Endothelial cell of umbilical vein (primary cell): ENCODE results near the gene SERTAD4. TPM values are rescaled to one million over a fixed set of nuclear protein-coding genes. Genes with fewer than 3 reads are reported as not detected.

Source experiments
- BruUV-seq: library from RNA; stranded (reverse); fragments of 400-500 nt; replicated peaks from 2 replicates; lab custom pipeline; 2021; lab: Mats Ljungman, UMichigan
- CTCF ChIA-PET: fragments of 300-600, 350-600 bp; sonication (Branson Sonifier 250); formaldehyde crosslinking; loops from one replicate; lab custom pipeline; 2021; ENCODE audit warnings: antibody characterized with exemption, inconsistent platforms; lab: Charles Lee
- POLR2A ChIA-PET: fragments of 300-600, 350-600 bp; sonication (Branson Sonifier 250); formaldehyde crosslinking; loops from one replicate; lab custom pipeline; 2021; ENCODE audit warnings: antibody characterized with exemption, inconsistent platforms; lab: Charles Lee
- DNase-seq: peaks from one replicate; pipeline ENCODE4 v3.0.0-alpha.2; 2011; ENCODE audit warnings: low read depth, low spot score
- FAIRE-seq: peaks from 2 replicates; lab custom pipeline; 2011; peaks lifted over from hg19 to GRCh38; lab: Jason Lieb, UNC
- H2AFZ ChIP-seq: 2 replicates; pipeline ENCODE4 v1.6.0; 2012; ENCODE audit warnings: low read depth, low read length, control low read depth, inconsistent platforms
- H3K27ac ChIP-seq: 2 replicates; pipeline ENCODE4 v1.5.1; 2011; ENCODE audit warnings: low read depth, mild to moderate bottlenecking, control low read depth, low read length, moderate library complexity; ENCODE audit not compliant: insufficient read depth
- H3K27me3 ChIP-seq, 2 experiments: 2 replicates each; pipeline versions ENCODE4 v1.6.0 to v1.6.1; 2011; ENCODE audit warnings: low read length in 2 of 2, mixed read lengths in 1 of 2; ENCODE audit not compliant: control insufficient read depth in 2 of 2, insufficient read depth in 2 of 2
- H3K36me3 ChIP-seq, 2 experiments: 2 replicates in 1 of 2; 3 replicates in 1 of 2; pipeline ENCODE4 v1.5.1; 2011; ENCODE audit warnings: low read length in 2 of 2, mild to moderate bottlenecking in 1 of 2, moderate library complexity in 1 of 2; ENCODE audit not compliant: control insufficient read depth in 2 of 2, insufficient read depth in 2 of 2; ENCODE audit errors: extremely low read depth in 1 of 2
- H3K4me1 ChIP-seq: 3 replicates; pipeline ENCODE4 v1.5.1; 2011; ENCODE audit warnings: mild to moderate bottlenecking, low read length; ENCODE audit not compliant: control insufficient read depth, insufficient read depth; ENCODE audit errors: extremely low read depth
- H3K4me2 ChIP-seq: 2 replicates; pipeline ENCODE4 v1.6.1; 2011; ENCODE audit warnings: low read length, control low read depth, mixed read lengths; ENCODE audit not compliant: insufficient read depth
- H3K4me3 ChIP-seq, 3 experiments: fragments of 200-600 bp in 1 of 3; sonication (generic), shearing (Covaris generic) in 1 of 3; replicated peaks in 1 of 3; 2 replicates each; pipeline ENCODE4 v1.5.1; 2011 to 2016; ENCODE audit warnings: control low read depth in 3 of 3, low read length in 3 of 3, mild to moderate bottlenecking in 2 of 3, inconsistent platforms in 1 of 3, low read depth in 1 of 3, moderate library complexity in 1 of 3; ENCODE audit not compliant: insufficient read depth in 1 of 3
- H3K79me2 ChIP-seq: 2 replicates; pipeline ENCODE4 v1.6.0; 2012; ENCODE audit warnings: low read length, inconsistent platforms; ENCODE audit not compliant: control insufficient read depth, insufficient read depth
- H3K9ac ChIP-seq: replicated peaks from 2 replicates; pipeline ENCODE3; 2011; ENCODE audit warnings: low read length, control low read depth; ENCODE audit not compliant: insufficient read depth; ENCODE audit errors: extremely low read depth
- H3K9me1 ChIP-seq: replicated peaks from 3 replicates; pipeline ENCODE4 v1.6.0; 2011; ENCODE audit warnings: mild to moderate bottlenecking, low read length; ENCODE audit not compliant: control insufficient read depth, insufficient read depth; ENCODE audit errors: extremely low read depth
- H3K9me3 ChIP-seq: replicated peaks from 2 replicates; pipeline ENCODE4 v1.5.1; 2012; ENCODE audit warnings: low read length, inconsistent platforms; ENCODE audit not compliant: control insufficient read depth, insufficient read depth
- H4K20me1 ChIP-seq: replicated peaks from 2 replicates; pipeline ENCODE3; 2011; ENCODE audit warnings: mild to moderate bottlenecking, low read length; ENCODE audit not compliant: control insufficient read depth, insufficient read depth; ENCODE audit errors: extremely low read depth
- EZH2 ChIP-seq: IDR thresholded peaks from 2 replicates; pipeline ENCODE4 v1.6.1; 2012; ENCODE audit warnings: borderline replicate concordance, low read depth, mild to moderate bottlenecking, moderate library complexity, low read length, inconsistent platforms; ENCODE audit not compliant: severe bottlenecking
- FOS ChIP-seq: IDR thresholded peaks from 2 replicates; pipeline ENCODE4 v1.6.1; 2011; ENCODE audit warnings: mild to moderate bottlenecking, low read length, moderate library complexity, borderline replicate concordance; ENCODE audit not compliant: insufficient read depth
- GATA2 ChIP-seq: IDR thresholded peaks from 2 replicates; pipeline ENCODE4 v1.7.0; 2011; ENCODE audit warnings: low read depth, mild to moderate bottlenecking, moderate library complexity, mixed read lengths, low read length; ENCODE audit not compliant: insufficient read length, insufficient read depth
- JUN ChIP-seq: IDR thresholded peaks from 2 replicates; pipeline ENCODE4 v1.6.1; 2011; ENCODE audit warnings: borderline replicate concordance, low read depth; ENCODE audit not compliant: insufficient read length, insufficient read depth
- MYC ChIP-seq: IDR thresholded peaks from one replicate; pipeline ENCODE4 v1.6.1; 2011; ENCODE audit warnings: mild to moderate bottlenecking, low read depth, low read length
- POLR2A ChIP-seq: IDR thresholded peaks from 2 replicates; pipeline ENCODE4 v1.6.1; 2012; ENCODE audit warnings: low read depth, mild to moderate bottlenecking, control low read depth, low read length
- POLR2AphosphoS5 ChIP-seq: IDR thresholded peaks from 2 replicates; pipeline ENCODE4 v1.6.1; 2012; ENCODE audit warnings: low read depth, mild to moderate bottlenecking, control low read depth, low read length, moderate library complexity; ENCODE audit not compliant: insufficient read depth
- dilution Hi-C: fragments of 300-500 bp; cut with MboI; formaldehyde crosslinking; loops from one replicate; pipeline ENCODE4 v1.15.0; 2019; ENCODE audit warnings: low sequenced_read_pairs; ENCODE audit not compliant: extremely low pct_ligation_motif_present
- intact Hi-C: fragments of 100-400 bp; cut with micrococcal nuclease; formaldehyde crosslinking; loops from one replicate; pipeline ENCODE4 v1.10.0; 2022
- polyA plus RNA-seq, 4 experiments: library from polyadenylated mRNA; depleted of rRNA in 3 of 4; stranded (reverse) in 3 of 4; unstranded in 1 of 4; fragments of >200 nt; gene quantifications; 2 replicates each; pipeline versions ENCODE4 v1.2.1 to v1.2.3, GENCODE V29; 2011 to 2012; ENCODE audit warnings: missing spikeins in 1 of 4
- total RNA-seq: library from RNA; stranded (reverse); gene quantifications from 2 replicates; pipeline ENCODE4 v1.2.3, GENCODE V29; 2021
- TF ChIP-seq, protein P1 (sequence below), 2 donors: IDR thresholded peaks; 1 replicate in 1 of 2; 2 replicates in 1 of 2; pipeline ENCODE4 v1.5.1; 2011; ENCODE audit warnings: low read length in 2 of 2, mild to moderate bottlenecking in 2 of 2, moderate library complexity in 2 of 2, control low read depth in 1 of 2, inconsistent platforms in 1 of 2, low read depth in 1 of 2; ENCODE audit not compliant: insufficient read depth in 1 of 2; ENCODE audit errors: extremely low read depth in 1 of 2

Gene SERTAD4
- total and polyA plus RNA-seq, 2 donors (not counting 3 experiments of a cell fraction or from before 2014, with no cell fraction given), result 4.0 to 11.3 TPM

- Histone ChIP-seq H3K27ac (peak overlapping the region; percentile 83), H3K4me1 (peaks cover 38% of the 10 kb centered on the region), H3K4me2 (peak overlapping the region; percentile 52), H3K9ac (peak overlapping the region; percentile 89), H2AFZ (peak overlapping the region; percentile 76), H3K9me1 (no peaks in the 10 kb centered on the region), H3K4me3 (peak overlapping the region; percentile 66 to 80 (median 74)), H3K36me3 (no peaks in the 10 kb centered on the region), H3K9me3 (no peaks in the 10 kb centered on the region), H3K79me2 (no peaks in the 10 kb centered on the region), H3K27me3 (peaks cover 0 to 4% of the 10 kb centered on the region in 2 experiments), H4K20me1 (no peaks in the 10 kb centered on the region)
- ChIA-PET CTCF (interaction anchor here (0.7 to 2.3 kb wide), 8 partner anchors 11 to 79 kb away, joined by 3 to 8 read pairs (median 4); no protein-coding TSS in a partner anchor), POLR2A (interaction anchor here (0.7 to 1.4 kb wide), 6 partner anchors 10 to 394 kb away, joined by 3 to 9 read pairs (median 5); no protein-coding TSS in a partner anchor)
- FAIRE-seq (peak; percentile 77), DNase-seq (peak; percentile 86)
- intact Hi-C loops, result loop anchor here (1.0 to 10.0 kb wide), 9 partner anchors 18 to 1341 kb away; partner anchors contain the start of genes HHAT, SLC30A1 and UTP25
- BruUV-seq, result TSS peak; percentile 54
- dilution Hi-C loops, result no loop called here
- TF ChIP-seq POLR2A, result peak; percentile 32
- TF ChIP-seq MYC, result no peak
- TF ChIP-seq, protein P1, sequence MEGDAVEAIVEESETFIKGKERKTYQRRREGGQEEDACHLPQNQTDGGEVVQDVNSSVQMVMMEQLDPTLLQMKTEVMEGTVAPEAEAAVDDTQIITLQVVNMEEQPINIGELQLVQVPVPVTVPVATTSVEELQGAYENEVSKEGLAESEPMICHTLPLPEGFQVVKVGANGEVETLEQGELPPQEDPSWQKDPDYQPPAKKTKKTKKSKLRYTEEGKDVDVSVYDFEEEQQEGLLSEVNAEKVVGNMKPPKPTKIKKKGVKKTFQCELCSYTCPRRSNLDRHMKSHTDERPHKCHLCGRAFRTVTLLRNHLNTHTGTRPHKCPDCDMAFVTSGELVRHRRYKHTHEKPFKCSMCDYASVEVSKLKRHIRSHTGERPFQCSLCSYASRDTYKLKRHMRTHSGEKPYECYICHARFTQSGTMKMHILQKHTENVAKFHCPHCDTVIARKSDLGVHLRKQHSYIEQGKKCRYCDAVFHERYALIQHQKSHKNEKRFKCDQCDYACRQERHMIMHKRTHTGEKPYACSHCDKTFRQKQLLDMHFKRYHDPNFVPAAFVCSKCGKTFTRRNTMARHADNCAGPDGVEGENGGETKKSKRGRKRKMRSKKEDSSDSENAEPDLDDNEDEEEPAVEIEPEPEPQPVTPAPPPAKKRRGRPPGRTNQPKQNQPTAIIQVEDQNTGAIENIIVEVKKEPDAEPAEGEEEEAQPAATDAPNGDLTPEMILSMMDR (IDR thresholded peaks at IDR 0.05; ENCODE audit: extremely low read depth in 1 of 2, insufficient read depth in 1 of 2, low read depth in 1 of 2, low read length in 2 of 2), result no peak
- TF ChIP-seq EZH2, result no peak
- peak; percentile 65 for TF ChIP-seq POLR2AphosphoS5
- peak; percentile 28 for TF ChIP-seq GATA2
- TF ChIP-seq FOS, result peak; percentile 82
- peak; percentile 65 for TF ChIP-seq JUN
Observed at GRCh38 chr1:210233495-210234328, 1.1 kb downstream of the SERTAD4 start.
